Measurements from ENCODE around the gene PTGR2.
"Not testable (repeated sequence)": the region's sequence is repeated elsewhere in the genome, so short reads cannot be mapped to it uniquely, and the experiment has no call there.

The PTGR2 gene

GRCh38 chr14:73887694-73888459 lies 36.2 kb downstream of the PTGR2 start:
- DNase-seq, result no peak

- DNase-seq, result no peak
Measured at GRCh38 chr14:73888460-73888725, 36.8 kb downstream of the PTGR2 start.

DNA sequence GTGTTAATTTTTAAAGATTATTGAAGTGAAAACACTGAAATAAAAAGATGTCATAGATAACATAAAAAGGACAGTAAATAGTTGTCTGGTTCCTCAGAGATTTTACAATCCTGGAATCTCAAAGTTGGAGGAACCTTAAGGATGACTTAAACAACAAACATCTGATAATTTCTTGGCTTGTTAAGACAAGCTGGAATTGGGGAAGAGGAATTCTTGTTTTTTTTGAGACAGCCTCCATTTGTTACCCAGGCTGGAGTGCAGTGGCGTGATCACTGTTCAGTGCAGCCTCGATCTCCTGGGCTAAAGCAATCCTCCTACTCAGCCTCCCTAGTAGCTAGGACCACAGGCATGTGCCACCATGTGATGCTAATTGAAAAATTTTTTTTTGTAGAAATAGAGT lies 37.3 kb downstream of the PTGR2 start:
- DNase-seq, result no peak

DNA sequence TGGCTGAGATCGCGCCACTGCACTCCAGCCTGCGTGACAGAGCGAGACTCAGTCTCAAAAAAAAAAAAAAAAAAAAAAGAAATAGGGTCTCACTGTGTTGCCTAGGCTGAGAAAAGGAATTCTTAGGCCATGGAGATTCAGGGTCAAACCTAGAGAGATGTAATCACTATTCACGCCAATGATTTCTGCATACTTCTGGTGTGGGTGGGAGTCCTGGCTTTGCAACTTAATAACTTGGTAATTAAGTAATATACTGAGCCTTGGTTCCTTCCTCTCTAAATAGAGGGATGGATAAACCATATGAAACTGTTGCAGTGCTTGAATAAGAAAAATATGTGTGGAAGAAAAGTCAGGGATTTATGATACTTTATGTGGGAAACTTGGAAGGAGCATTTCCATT lies 37.7 kb downstream of the PTGR2 start:
- DNase-seq, result no peak

DNA sequence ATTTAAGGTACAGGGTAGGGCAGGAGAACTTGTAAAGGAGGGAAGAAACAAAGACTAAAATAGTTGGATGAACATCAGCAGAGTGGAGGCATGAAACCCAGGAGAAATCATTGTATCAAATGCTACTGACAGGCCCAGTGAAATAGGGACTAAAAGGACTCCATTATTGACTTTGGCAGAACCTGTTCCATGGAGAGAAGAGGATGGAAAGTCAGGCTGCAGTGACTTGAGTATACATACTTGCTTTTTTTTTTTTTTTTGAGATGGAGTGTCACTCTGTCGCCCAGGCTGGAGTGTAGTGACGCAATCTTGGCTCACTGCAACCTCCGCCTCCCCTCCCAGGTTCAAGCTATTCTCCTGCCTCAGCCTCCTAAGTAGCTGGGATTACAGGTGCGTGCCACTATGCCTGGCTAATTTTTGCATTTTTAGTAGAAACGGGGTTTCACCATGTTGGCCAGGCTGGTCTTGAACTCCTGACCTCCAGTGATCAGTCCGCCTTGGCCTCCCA lies 42.6 kb downstream of the PTGR2 start:
- not testable (repeated sequence) for DNase-seq

DNA sequence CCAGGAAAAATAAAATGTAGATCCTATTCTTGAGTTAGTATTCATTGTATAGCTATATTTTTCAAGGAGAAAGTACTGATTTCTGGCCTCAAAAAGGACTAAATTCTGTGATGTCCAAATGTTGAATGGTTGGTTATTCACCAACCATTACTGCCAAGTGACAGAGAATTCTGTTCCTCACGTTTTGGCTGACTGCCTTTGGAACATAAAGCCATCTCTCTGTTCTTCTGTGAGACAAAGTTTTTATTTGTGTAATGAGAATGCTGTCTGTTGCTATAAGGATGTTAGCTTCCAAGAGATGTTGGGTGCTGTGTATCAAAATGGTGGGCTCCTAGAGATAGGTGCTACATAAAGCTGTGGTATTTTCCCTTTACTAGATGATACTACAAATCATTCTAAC lies 44.3 kb downstream of the PTGR2 start:
- no peak for DNase-seq

- DNase-seq, result no peak
Measured at GRCh38 chr14:73896521-73896920, 44.9 kb downstream of the PTGR2 start.

GRCh38 chr14:73903028-73903427 lies 51.4 kb downstream of the PTGR2 start:
- DNase-seq, result no peak

GRCh38 chr14:73909681-73910080 lies 58.0 kb downstream of the PTGR2 start:
- no peak for DNase-seq

DNA sequence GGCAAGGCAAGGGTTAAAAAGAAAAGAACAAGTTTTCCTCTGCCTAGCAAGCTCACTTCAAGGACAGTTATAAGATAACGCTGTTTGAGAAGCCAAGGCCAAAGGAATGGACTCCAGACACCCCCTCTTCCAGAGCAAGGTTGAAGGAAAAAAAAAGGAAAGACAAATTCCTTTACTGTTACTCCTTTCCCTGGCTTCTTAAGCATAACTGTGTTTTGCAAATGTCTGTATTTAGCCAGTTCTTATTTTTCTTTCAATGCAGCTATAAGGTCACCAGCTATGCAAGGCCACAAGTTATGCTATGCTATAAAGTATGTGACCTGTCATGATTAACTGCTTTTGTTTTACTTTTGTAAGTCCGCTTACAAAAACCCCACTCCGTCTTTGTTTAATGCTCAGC lies 61.6 kb downstream of the PTGR2 start:
- no peak for DNase-seq

- no peak for DNase-seq
Measured at GRCh38 chr14:73916324-73916723, 64.7 kb downstream of the PTGR2 start.

DNA sequence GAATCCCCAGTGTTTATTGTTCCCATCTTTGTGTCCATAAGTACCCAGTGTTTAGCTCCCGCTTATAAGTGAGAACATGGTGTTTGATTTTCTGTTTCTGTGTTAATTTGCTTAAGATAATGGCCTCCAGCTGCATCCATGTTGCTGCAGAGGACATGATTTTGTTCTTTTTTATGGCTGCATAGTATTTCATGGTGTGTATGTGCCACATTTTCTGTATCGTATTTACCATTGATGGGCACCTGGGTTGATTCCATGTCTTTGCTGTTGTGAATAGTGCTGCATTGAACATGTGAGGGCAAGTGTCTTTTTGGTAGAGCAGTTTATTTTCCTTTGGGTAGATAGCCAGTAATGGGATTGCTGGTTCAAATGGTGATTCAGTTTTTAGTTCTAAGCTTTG lies 67.8 kb downstream of the PTGR2 start:
- DNase-seq, result not testable (repeated sequence)

DNA sequence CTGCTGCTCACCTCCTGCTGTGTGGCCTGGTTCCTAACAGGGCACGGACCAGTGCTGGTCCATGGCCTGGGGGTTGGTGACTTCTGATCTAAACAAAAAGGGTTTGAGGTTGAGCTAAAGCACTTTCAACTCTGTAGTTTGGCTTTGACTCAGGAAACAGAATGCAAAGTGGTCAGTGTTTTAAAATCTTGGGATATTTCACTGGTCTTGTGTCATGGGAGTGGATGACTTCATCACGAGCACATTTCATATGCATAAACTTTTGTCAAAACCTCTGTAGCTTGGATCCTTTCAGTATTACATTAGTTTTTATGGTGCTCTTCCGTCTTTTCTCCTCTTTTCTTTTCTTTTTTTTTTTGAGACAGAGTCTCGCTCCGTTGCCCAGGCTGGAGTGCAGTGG lies 72.7 kb downstream of the PTGR2 start:
- no peak for DNase-seq
